Upper lobe of left lung (tissue), 4 donors: Measurements from ENCODE around the gene POPDC2.

Experiments
- POLR2A ChIP-seq, 4 donors: fragments of 450-650 bp; IDR thresholded peaks; one replicate each; pipeline ENCODE4 v1.5.1; 2016 to 2017; ENCODE audit warnings: antibody characterized with exemption in 4 of 4, mild to moderate bottlenecking in 2 of 4
- POLR2AphosphoS5 ChIP-seq, 2 donors: sonication (generic); formaldehyde crosslinking; IDR thresholded peaks; one replicate each; pipeline ENCODE4 v1.5.1; 2017; ENCODE audit warnings: antibody characterized with exemption in 2 of 2
- TF ChIP-seq, protein P1 (sequence below), 6 experiments: fragments of 450-650 bp in 4 of 6; fragments of 200-600 bp in 2 of 6; sonication (generic) in 2 of 6; IDR thresholded peaks; one replicate each; pipeline ENCODE4 v1.5.1; 2016 to 2019; ENCODE audit warnings: antibody characterized with exemption in 6 of 6

DNA sequence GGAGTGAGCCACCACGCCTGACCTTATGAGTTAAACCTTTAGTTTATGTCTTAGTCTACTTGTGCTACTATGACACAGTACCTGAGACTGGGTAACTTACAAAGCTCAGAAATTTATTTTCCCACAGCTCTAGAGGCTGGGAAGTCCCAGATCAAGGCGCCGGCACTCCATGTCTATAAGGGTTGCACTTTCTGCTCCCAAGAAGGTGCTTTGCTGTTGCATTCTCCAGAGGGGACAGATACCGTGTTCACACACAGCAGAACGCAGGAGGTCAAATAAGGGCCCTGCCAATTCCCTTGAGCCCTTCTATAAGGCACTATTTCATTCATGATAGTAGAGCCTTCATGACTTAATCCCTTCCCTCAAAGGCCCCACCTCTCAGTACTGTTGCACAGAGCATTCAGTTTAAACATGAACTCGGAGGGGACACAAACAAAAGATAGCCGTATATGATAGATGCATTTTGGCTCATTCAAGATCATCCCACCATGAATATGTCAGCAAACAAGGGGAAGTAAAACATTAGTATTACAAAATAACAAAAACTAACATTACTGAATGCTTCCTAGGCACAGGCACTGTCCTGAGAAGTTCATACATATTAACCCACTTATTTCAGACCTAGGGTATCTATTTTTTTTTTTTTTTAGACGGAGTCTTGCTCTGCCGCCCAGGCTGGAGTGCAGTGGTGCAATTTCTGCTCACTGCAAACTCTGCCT is 36.2 kb downstream of the POPDC2 start:
- TF ChIP-seq, protein P1, sequence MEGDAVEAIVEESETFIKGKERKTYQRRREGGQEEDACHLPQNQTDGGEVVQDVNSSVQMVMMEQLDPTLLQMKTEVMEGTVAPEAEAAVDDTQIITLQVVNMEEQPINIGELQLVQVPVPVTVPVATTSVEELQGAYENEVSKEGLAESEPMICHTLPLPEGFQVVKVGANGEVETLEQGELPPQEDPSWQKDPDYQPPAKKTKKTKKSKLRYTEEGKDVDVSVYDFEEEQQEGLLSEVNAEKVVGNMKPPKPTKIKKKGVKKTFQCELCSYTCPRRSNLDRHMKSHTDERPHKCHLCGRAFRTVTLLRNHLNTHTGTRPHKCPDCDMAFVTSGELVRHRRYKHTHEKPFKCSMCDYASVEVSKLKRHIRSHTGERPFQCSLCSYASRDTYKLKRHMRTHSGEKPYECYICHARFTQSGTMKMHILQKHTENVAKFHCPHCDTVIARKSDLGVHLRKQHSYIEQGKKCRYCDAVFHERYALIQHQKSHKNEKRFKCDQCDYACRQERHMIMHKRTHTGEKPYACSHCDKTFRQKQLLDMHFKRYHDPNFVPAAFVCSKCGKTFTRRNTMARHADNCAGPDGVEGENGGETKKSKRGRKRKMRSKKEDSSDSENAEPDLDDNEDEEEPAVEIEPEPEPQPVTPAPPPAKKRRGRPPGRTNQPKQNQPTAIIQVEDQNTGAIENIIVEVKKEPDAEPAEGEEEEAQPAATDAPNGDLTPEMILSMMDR (IDR thresholded peaks at IDR 0.05): no peak
- TF ChIP-seq POLR2AphosphoS5 (IDR thresholded peaks at IDR 0.05): no peak
- TF ChIP-seq POLR2A (IDR thresholded peaks at IDR 0.05): no peak
